Raji (cell line): ENCODE measurements around the gene BCAR1.

Experiments used
- POLR2A ChIP-seq: IDR thresholded peaks from 2 replicates; pipeline ENCODE4 v1.6.1; 2011; ENCODE audit warnings: low read depth, low read length, control low read depth; ENCODE audit not compliant: insufficient read depth

The BCAR1 gene

GRCh38 chr16:75261590-75262078 lies 10.2 kb upstream of the BCAR1 start:
- TF ChIP-seq POLR2A: no peak

DNA sequence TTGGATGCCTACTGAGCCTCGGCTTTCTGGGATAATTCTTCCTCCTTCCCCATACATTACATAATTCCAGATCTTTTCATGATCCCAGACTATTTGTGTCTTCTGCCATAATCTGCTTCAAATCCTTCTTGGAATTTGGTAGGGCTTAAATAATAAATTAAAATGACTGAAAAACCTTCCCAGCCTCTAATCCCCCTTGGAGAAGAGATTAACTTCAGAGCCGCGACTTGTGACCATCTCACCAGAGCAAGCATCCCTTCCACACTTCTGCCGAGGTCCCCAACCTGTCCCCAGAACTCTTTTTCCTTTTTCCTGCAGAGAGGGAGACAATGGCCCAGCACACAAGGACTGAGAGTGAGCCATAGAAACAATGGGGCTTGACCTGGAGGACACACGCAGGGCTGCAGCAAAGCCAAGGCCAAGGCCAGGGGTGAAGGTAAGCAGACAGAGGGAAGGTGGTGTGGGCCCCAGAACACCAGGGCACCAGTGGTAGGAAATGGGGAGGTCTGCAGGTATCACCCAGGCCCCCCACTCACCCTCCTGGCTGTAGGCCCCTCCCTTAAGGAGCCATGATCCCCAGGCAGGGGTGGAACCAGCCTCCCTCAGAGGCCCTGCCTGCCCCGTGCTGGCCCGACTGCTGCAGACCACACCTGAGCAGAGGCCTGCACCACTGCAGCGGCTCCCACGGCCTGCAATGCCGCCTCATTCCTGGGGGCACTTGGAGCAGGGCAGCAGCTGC lies 9.6 kb upstream of the BCAR1 start:
- TF ChIP-seq POLR2A: no peak

GRCh38 chr16:75258807-75259141 lies 7.3 kb upstream of the BCAR1 start:
- TF ChIP-seq POLR2A: no peak

DNA sequence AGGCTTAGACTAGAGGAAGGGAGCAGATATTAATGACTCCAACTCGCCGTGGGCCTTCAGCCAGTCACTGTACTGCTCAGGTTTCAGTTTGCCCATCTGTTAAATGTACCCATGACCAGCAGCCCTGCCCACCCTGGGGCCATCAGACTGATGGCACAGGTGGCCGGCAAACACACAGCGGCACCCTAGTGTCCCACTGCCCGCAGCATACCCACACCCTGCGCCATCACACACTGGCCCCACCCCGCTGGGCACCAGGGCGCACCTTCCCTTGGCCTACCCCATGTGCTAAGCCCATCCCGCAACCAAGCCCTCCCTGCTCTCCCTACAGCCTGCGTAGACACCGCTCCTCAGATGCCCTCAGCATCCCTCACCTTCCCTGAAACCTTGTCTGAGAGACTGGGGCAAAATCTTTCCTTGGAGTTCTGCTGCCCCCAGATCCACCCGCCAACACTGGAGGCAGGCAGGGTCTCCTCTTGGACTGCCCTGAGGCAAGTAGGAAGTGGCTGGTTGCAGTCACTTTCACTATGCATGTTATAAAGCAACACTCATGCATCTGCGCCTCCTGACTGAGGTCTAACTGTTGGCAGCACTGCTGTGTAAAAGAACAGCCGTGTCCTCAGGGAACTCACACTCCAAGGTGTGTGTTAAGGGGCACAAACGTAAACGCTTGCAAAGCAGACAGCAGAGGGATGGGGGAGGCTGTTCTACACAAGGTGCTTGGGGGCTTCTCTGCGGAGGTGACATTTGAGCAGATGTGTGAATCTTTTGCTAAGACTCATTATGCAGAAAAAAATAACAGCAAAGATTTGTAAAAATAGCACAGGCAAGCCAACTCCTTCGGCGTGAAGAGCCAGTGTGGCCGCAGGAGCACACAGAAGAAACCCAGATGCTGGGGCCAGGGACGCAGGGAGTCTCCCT lies 6.7 kb upstream of the BCAR1 start:
- no peak for TF ChIP-seq POLR2A

DNA sequence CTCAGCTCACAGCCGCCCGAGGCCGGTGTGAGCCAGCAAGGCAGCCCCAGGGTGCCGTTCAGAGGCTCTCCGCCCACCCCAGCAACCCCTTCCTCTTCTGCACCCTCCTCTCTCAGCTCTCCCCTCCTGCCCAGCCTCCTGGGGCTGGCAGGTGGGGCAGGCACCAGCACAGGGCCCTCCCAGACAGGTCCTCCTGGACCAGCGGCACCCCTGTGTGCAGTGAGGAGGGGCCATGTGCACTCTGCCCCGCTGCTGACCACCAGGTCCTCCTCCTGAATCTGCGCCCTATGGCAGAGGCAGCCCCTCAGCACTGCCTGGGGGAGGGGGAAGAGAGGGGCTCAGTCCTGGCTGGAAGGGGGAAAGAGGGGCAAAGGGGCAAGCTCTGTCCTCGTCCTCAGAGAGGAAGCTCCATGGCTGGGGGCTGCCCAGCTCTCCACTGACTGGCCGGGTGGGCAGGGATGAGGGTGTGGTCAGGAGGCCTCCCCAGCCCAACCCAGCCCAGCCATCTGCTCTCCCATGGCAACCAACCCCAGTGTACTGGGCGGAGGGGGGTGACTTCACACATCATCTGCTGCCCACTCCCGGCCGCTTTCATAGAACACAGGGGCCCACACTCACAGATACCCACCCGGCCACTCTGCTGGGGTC lies 5.4 kb upstream of the BCAR1 start:
- TF ChIP-seq POLR2A: no peak

DNA sequence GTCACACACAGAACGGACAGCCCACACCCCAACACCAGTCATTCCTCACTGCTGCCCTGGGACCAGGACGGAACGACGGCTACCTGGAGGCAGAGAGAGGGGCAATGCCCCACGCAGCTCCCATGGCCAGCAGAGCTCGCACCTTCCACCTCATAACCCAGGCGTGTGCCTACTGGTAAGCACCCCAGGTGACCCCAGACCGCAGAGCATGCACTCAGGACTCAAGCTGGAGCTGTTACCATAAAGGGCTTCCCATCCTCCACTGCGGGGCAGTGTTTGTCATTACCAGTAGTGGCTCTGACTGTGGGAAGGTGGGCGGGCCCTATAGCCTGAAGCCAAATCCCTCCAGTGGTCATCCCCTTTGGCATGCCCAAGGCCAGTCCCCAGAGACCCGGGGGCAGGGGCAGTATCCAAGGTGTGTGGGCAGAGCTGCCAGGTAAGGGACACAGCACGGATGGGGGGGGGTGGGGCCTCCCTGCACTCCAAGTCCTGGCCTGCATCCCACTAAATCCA lies 4.7 kb upstream of the BCAR1 start:
- TF ChIP-seq POLR2A: no peak

- no peak for TF ChIP-seq POLR2A
Observed at GRCh38 chr16:75254359-75254837, 3.0 kb upstream of the BCAR1 start.

DNA sequence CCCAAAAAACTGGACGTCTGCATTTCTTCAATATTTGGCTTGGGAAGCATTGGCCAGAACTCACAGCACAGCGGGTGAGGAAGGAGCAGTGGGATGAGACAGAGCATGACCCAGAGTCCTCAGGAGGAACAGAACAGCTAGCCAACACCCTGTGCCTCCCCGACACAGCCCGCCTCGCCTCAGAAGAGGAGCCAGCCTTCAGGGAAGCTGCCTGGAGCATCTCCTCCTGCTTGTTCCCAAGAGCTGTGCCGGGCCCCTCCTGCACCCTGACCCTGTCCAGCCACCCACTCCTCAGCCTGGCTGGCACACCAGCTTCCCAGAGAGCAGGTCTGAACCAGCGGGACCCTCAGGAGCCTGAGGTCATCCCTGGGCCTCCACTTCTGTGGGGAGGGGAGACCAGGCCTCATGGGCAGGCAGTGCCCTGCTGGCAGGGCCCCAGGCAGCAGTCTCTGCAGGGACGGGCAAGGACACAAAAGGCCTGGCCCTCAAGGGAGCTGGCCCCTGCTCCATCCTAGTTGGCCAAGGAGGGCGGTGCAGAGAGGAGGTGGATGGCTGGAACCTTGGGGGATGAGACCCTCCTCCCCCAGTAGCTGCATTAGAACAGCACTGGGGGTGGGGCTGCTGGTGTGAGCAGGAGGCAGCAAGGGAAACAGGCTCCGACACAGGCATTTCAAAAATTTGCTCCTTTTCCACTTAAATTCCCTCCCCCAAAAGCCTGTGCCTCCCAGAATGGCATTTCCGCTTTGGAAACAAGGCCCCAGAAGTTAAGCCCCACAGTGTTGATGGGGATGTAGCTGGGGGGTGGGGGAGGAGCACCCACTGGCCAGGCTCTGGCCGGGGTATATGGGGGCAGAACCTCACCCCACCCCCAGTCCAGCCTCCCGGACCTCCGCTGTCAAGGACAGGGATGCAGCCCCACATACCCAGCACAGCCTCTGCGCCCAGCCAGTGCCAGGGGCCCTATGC lies 1.8 kb upstream of the BCAR1 start:
- no peak for TF ChIP-seq POLR2A

- no peak for TF ChIP-seq POLR2A
Observed at GRCh38 chr16:75252049-75252864, 833 bp upstream of the BCAR1 start.

- TF ChIP-seq POLR2A: no peak
Observed at GRCh38 chr16:75250809-75251279, 580 bp downstream of the BCAR1 start.

- no peak for TF ChIP-seq POLR2A
Observed at GRCh38 chr16:75250089-75250808, 1.2 kb downstream of the BCAR1 start.

DNA sequence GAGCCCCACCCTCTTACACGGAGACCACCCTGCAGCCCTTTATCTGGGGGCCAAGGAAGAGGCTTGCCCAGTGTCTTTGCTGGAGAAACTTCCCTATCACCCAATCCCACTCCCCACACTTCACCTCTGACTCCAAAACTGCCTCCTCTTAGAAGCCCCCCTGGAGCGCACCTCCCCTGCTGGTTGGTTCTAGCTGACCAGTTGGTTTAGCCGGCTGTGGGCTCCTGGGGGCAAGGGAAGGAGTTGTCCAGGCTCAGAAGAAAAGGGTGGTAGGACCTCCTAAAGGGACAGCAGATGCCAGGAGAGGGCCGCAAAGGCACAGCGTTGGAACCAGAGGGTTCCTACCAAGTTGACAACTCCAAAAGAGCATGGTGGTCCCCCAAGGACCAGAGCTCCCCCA lies 2.0 kb downstream of the BCAR1 start:
- TF ChIP-seq POLR2A: no peak
